Calu3 (cell line): ENCODE data around the gene PLXNA4. TPM values are rescaled to one million over a fixed set of nuclear protein-coding genes. Genes with fewer than 3 reads are reported as not detected.

Experiments used
- BruUV-seq: library from RNA; stranded (reverse); fragments of 400-500 nt; replicated peaks from 2 replicates; lab custom pipeline; 2021; lab: Mats Ljungman, UMichigan
- CTCF ChIA-PET: fragments of 300-600 bp; sonication (Branson Sonifier 250); formaldehyde crosslinking; loops from one replicate; lab custom pipeline; 2022; ENCODE audit warnings: antibody characterized with exemption; lab: Charles Lee
- DNase-seq: peaks from one replicate; pipeline ENCODE4 v3.0.0; 2022
- H3K27ac Mint-ChIP-seq: one replicate; pipeline ENCODE4 v1.8.0; 2022; ENCODE audit warnings: mixed read lengths; ENCODE audit not compliant: unreplicated experiment
- H3K27me3 Mint-ChIP-seq: one replicate; pipeline ENCODE4 v1.8.0; 2022; ENCODE audit warnings: mixed read lengths; ENCODE audit not compliant: unreplicated experiment
- H3K36me3 Mint-ChIP-seq: one replicate; pipeline ENCODE4 v1.8.0; 2022; ENCODE audit warnings: mild to moderate bottlenecking, moderate library complexity, mixed read lengths; ENCODE audit not compliant: insufficient read depth, unreplicated experiment
- H3K4me1 Mint-ChIP-seq: one replicate; pipeline ENCODE4 v1.8.0; 2022; ENCODE audit warnings: mild to moderate bottlenecking, low read depth, mixed read lengths; ENCODE audit not compliant: unreplicated experiment
- H3K4me3 Mint-ChIP-seq: one replicate; pipeline ENCODE4 v1.8.0; 2022; ENCODE audit warnings: mild to moderate bottlenecking, low read depth, moderate library complexity, mixed read lengths; ENCODE audit not compliant: unreplicated experiment
- H3K9me3 Mint-ChIP-seq: one replicate; pipeline ENCODE4 v1.8.0; 2022; ENCODE audit warnings: low read depth, mixed read lengths; ENCODE audit not compliant: unreplicated experiment
- intact Hi-C: fragments of 100-400 bp; cut with micrococcal nuclease; formaldehyde crosslinking; loops from one replicate; pipeline ENCODE4 v1.10.0; 2022; ENCODE audit not compliant: unreplicated experiment
- total RNA-seq: library from RNA; stranded (reverse); gene quantifications from 2 replicates; pipeline ENCODE4 v1.2.3, GENCODE V29; 2022
- TF ChIP-seq, protein P1 (sequence below): fragments of 200-600 bp; IDR thresholded peaks from one replicate; pipeline ENCODE4 v1.8.0; 2022; ENCODE audit warnings: antibody characterized with exemption; ENCODE audit not compliant: unreplicated experiment

Gene PLXNA4
- total RNA-seq, 1 experiment from 2014 or later: not detected

DNA sequence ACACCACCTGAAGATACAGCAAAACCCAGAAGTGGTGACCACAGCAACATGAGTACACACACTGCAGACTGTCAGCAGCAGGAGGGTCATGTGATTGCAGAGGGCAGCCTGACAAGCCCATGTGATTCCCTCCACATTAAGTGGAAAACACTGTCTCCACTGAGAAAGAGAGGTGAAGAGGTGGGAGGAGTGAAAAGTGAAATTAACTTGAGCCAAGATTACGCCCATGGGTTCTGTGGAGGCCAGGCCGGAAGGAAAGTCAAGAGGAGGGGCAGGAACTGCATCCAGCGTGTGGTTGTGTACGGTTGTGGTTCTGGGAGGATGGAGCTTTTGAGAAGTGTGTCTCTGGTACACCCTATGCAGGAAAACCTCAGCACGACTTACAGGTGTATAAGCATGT lies 138.5 kb downstream of the PLXNA4 start:
- Mint-ChIP-seq H3K4me1 (no peaks in the 10 kb centered on the region), H3K4me3 (no peak overlapping the region), H3K27ac (no peak overlapping the region), H3K9me3 (peaks cover 5% of the 10 kb centered on the region), H3K27me3 (peaks cover 72% of the 10 kb centered on the region), H3K36me3 (no peaks in the 10 kb centered on the region)
- CTCF ChIA-PET: no interaction called here
- DNase-seq: no peak
- intact Hi-C loops: no loop called here
- TF ChIP-seq, protein P1, sequence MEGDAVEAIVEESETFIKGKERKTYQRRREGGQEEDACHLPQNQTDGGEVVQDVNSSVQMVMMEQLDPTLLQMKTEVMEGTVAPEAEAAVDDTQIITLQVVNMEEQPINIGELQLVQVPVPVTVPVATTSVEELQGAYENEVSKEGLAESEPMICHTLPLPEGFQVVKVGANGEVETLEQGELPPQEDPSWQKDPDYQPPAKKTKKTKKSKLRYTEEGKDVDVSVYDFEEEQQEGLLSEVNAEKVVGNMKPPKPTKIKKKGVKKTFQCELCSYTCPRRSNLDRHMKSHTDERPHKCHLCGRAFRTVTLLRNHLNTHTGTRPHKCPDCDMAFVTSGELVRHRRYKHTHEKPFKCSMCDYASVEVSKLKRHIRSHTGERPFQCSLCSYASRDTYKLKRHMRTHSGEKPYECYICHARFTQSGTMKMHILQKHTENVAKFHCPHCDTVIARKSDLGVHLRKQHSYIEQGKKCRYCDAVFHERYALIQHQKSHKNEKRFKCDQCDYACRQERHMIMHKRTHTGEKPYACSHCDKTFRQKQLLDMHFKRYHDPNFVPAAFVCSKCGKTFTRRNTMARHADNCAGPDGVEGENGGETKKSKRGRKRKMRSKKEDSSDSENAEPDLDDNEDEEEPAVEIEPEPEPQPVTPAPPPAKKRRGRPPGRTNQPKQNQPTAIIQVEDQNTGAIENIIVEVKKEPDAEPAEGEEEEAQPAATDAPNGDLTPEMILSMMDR: no peak
- BruUV-seq: no TSS peak

DNA sequence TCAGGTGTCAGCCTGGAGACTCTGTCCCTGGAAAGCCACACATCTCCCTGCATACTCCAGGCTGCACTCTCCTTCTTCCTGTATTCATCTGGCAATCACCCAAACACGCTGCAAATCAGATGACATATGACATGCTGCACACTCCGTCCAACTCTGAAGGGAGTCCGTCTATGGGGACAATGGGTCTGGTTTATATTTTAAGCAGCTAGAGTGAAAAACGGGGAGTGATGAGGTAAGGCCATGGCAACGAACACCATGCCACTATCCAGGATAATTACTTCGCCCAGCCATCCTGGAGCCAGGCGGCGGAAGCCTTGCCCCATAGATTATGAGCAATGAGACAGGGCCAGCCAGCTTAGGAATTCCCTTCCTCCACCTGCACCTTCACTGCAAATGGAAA lies 140.1 kb downstream of the PLXNA4 start:
- Mint-ChIP-seq H3K9me3 (peaks cover 5% of the 10 kb centered on the region), H3K27me3 (peaks cover 58% of the 10 kb centered on the region), H3K36me3 (no peaks in the 10 kb centered on the region), H3K4me3 (no peak overlapping the region), H3K4me1 (no peaks in the 10 kb centered on the region), H3K27ac (no peak overlapping the region)
- intact Hi-C loops: no loop called here
- BruUV-seq: no TSS peak
- TF ChIP-seq, protein P1: no peak
- CTCF ChIA-PET: no interaction called here
- DNase-seq: no peak

DNA sequence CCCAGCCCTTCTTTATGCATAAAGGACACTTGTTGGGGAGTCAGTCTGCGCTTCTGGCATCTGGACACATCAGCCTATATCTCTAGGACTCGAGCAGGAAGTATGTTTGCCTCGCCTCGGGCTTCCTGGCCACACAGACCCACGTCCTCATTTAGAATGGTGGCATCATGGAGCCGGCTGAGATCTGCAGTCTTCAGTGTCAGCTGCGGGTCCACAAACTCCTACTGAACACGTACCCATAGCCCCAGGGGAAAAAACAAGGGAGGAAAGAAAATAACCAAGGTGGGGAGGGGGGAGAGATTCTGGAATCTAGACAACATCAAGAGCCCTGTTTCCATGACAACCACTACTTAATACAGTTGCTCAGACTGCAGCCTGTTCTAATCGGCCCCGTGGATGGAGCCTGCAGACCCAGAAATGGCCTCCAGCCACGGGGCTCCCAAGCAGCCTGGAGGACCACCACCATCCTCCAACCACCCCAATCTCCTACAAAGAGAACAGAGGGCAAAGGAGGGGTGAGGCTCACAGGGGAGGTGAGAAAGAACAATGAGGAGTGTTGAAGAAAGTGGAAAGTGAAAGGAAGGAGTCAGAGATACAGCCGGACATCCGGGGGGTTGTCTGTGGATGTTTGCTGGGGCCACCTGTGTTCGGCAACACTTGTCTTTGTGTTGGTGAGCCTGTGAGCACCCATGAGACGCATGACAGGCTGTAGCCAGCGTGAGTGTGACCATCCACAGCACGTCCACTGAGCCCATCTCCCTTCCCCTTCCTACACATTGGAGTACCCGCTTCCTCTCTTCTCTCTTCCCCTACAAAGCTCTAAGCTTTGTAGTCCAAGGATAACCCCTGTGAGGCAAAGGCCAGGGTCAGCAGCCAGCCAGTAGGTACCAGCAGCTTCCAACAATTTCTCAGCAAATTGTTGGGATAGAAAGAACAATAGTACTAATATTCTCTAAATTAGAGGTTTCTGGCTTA lies 141.0 kb downstream of the PLXNA4 start:
- Mint-ChIP-seq H3K27ac (no peak overlapping the region), H3K27me3 (peaks cover 66% of the 10 kb centered on the region), H3K4me3 (no peak overlapping the region), H3K36me3 (no peaks in the 10 kb centered on the region), H3K9me3 (peaks cover 5% of the 10 kb centered on the region), H3K4me1 (no peaks in the 10 kb centered on the region)
- CTCF ChIA-PET: no interaction called here
- TF ChIP-seq, protein P1: no peak
- intact Hi-C loops: no loop called here
- DNase-seq: no peak
- no TSS peak for BruUV-seq

DNA sequence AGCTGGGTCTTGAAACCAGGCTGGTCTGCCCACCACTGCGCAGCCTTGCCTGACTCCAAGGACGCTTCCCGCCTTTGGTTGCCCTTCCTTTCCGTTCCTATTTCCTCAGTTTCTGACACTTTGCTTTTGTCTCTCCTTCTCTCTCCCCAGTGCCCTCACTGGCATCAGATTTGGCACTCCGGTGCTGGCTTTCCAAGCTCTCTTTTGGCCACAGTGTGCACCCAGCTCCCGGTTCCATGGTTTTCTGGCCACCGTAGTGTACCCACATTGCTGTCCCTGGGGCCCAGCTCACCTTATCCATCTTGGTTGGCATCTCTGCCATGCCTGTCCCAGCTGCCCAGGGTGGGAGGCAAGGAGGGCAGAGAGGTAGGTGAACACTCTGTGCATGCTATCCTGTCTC lies 142.2 kb downstream of the PLXNA4 start:
- no peaks in the 10 kb centered on the region for H3K36me3 Mint-ChIP-seq
- H3K9me3 Mint-ChIP-seq: peaks cover 5% of the 10 kb centered on the region
- no TSS peak for BruUV-seq
- no peak for DNase-seq
- H3K4me1 Mint-ChIP-seq: no peaks in the 10 kb centered on the region
- CTCF ChIA-PET: no interaction called here
- no peak overlapping the region for H3K4me3 Mint-ChIP-seq
- TF ChIP-seq, protein P1: no peak
- intact Hi-C loops: no loop called here
- H3K27ac Mint-ChIP-seq: no peak overlapping the region
- H3K27me3 Mint-ChIP-seq: peaks cover 68% of the 10 kb centered on the region
